Measurements from ENCODE around the gene RNF151.
A peak's percentile ranks its signal among the peaks of the same experiment; 100 is the strongest.
"Not testable (repeated sequence)": the region's sequence is repeated elsewhere in the genome, so short reads cannot be mapped to it uniquely, and the experiment has no call there.

RNF151 gene

DNA sequence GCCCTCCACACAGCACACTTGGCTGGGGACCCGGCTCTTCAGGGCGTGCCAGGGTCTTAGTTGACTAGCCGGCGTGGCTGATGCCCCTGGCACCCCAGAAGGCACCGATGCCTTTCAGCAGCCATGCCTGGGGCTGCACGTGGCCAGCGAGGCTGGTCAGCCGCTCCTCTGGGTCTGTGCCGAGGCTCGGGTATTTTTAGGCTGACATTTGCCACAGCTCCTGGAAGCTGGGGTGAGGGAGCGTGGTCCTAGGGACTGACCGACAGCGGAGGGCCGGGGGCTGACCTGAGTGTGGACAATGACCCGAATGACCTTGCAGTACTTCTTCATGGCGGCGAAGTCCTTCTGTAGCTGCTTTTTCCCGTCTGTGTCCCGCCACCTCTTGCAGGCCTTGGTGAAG lies 16.1 kb upstream of the RNF151 start:
- H3K27me3 ChIP-seq, result peaks cover 0 to 11% of the 10 kb centered on the region in 2 donors
- peaks cover 0 to 7% (median 1%) of the 10 kb centered on the region in 4 donors for H3K4me1 ChIP-seq
- H3K4me3 ChIP-seq, result no peak overlapping the region
- H3K36me3 ChIP-seq, result no peaks in the 10 kb centered on the region
- DNase-seq, result peak in 1 of 2 donors; percentile 60
- TF ChIP-seq, protein P1, sequence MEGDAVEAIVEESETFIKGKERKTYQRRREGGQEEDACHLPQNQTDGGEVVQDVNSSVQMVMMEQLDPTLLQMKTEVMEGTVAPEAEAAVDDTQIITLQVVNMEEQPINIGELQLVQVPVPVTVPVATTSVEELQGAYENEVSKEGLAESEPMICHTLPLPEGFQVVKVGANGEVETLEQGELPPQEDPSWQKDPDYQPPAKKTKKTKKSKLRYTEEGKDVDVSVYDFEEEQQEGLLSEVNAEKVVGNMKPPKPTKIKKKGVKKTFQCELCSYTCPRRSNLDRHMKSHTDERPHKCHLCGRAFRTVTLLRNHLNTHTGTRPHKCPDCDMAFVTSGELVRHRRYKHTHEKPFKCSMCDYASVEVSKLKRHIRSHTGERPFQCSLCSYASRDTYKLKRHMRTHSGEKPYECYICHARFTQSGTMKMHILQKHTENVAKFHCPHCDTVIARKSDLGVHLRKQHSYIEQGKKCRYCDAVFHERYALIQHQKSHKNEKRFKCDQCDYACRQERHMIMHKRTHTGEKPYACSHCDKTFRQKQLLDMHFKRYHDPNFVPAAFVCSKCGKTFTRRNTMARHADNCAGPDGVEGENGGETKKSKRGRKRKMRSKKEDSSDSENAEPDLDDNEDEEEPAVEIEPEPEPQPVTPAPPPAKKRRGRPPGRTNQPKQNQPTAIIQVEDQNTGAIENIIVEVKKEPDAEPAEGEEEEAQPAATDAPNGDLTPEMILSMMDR (IDR thresholded peaks at IDR 0.05), result no peak
- no peak overlapping the region for H3K27ac ChIP-seq
- H3K9me3 ChIP-seq, result no peaks in the 10 kb centered on the region
- intact Hi-C loops (cut with DNase I; ENCODE audit: low total_unique reads), result no loop called here

DNA sequence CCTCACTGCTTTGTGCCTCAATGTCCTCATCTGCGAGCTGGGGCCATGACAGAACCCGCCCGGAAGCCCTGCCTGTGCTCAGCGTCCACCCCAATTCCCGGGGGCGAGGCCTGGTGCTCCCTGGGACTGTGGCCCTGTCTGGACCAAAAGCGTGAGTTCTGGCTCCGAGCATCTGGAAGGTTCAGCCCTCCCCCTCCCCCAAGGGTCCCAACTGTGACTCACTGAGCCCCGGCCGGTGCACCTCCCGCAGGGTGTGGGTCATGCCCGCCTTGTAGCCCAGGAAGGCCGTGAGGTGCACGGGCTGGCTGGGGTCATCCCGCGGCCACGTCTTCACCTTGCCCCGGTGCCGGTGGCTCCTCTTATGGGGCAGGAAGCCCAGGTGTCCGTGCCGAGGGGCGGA lies 12.9 kb upstream of the RNF151 start:
- Histone ChIP-seq H3K9me3 (no peaks in the 10 kb centered on the region), H3K36me3 (no peaks in the 10 kb centered on the region), H3K4me1 (peaks cover 0 to 7% (median 2%) of the 10 kb centered on the region in 4 donors), H3K4me3 (no peak overlapping the region), H3K27ac (no peak overlapping the region), H3K27me3 (peaks cover 0 to 11% of the 10 kb centered on the region in 2 donors)
- TF ChIP-seq, protein P1 (IDR thresholded peaks at IDR 0.05), result no peak
- DNase-seq, result no peak
- intact Hi-C loops (cut with DNase I; ENCODE audit: low total_unique reads), result no loop called here

DNA sequence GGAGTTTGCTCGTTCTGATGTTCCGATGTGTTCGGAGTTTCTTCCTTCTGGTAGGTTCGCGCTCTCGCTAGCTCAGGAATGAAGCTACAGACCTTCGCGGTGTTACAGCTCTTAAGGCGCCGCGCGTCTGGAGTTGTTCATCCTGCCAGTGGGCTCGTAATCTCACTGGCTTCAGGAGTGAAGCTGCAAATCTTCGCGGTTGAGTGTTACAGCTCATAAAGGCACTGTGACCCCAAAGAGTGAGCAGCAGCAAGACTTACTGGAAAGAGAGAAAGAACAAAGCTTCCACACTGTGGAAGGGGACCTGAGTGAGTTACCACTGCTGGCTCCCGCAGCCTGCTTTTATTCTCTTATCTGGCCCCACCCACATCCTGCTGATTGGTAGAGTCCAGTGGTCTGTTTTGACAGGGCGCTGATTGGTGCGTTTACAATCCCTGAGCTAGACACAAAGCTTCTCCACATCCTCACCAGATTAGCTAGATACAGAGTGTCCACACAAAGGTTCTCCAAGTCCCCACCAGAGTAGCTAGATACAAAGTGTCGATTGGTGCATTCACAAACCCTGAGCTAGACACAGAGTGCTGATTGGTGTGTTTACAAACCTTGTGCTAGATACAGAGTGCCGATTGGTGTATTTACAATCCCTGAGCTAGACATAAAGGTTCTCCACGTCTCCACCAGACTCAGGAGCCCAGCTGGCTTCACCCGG lies 9.1 kb upstream of the RNF151 start:
- peaks cover 0 to 20% (median 16%) of the 10 kb centered on the region in 4 donors for H3K4me1 ChIP-seq
- H3K4me3 ChIP-seq; DNase-seq; intact Hi-C loops (cut with DNase I; ENCODE audit: low total_unique reads); H3K27ac ChIP-seq; H3K9me3 ChIP-seq: not testable (repeated sequence)
- peaks cover 0 to 11% of the 10 kb centered on the region in 2 donors for H3K27me3 ChIP-seq
- H3K36me3 ChIP-seq, result peaks cover 16 to 21% (median 19%) of the 10 kb centered on the region in 3 donors

DNA sequence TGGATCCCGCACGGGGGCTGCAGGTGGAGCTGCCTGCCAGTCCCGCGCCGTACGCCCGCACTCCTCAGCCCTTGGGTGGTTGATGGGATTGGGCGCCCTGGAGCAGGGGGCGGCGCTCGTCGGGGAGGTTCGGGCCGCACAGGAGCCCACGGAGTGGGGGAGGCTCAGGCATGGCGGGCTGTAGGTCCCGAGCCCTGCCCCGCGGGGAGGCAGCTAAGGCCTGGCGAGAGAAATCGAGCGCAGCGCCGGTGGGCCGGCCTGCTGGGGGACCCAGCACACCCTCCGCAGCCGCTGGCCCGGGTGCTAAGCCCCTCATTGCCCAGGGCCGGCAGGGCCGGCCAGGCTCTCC lies 8.5 kb upstream of the RNF151 start:
- DNase-seq; H3K27ac ChIP-seq; H3K4me3 ChIP-seq; H3K9me3 ChIP-seq; intact Hi-C loops (cut with DNase I; ENCODE audit: low total_unique reads): not testable (repeated sequence)
- Histone ChIP-seq H3K4me1 (peaks cover 0 to 20% (median 16%) of the 10 kb centered on the region in 4 donors), H3K36me3 (peaks cover 21 to 26% (median 24%) of the 10 kb centered on the region in 3 donors), H3K27me3 (peaks cover 0 to 11% of the 10 kb centered on the region in 2 donors)

DNA sequence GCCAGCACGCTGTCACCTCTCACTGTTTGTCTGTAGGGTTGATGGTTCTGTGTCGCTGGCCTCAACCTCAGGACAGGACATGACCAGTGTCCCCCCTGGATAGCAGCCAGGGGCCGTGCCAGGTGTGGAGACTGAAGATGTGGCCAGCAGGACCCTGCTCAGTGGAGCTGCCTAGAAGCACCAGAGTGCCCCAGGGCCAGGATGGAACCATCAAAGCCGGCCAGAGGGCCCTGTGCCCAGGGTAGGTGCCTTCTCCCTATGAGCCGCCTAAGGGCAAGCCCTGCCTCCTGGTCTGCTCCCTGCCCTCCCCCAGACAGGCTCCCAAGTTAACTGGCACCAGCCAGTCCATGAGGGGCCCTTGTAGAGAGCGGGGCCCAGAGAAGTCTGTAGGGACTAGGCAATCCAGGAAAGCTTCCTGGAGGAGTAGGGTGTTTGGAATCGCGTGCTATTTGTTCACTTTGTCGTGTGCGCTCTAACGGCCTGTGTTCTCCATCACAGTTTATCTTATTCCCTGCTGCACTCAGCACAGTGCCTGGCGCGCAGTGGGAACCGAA lies 7.9 kb upstream of the RNF151 start:
- peaks cover 28 to 32% (median 31%) of the 10 kb centered on the region in 3 donors for H3K36me3 ChIP-seq
- H3K4me1 ChIP-seq, result peaks cover 0 to 27% (median 18%) of the 10 kb centered on the region in 4 donors
- peak overlapping the region; percentile 85 to 92 for H3K27ac ChIP-seq
- H3K27me3 ChIP-seq, result peaks cover 0 to 11% of the 10 kb centered on the region in 2 donors
- peak overlapping the region; percentile 80 to 83 for H3K4me3 ChIP-seq
- TF ChIP-seq, protein P1 (IDR thresholded peaks at IDR 0.05), result no peak
- intact Hi-C loops (cut with DNase I; ENCODE audit: low total_unique reads), result no loop called here
- no peaks in the 10 kb centered on the region for H3K9me3 ChIP-seq
- DNase-seq, result no peak

DNA sequence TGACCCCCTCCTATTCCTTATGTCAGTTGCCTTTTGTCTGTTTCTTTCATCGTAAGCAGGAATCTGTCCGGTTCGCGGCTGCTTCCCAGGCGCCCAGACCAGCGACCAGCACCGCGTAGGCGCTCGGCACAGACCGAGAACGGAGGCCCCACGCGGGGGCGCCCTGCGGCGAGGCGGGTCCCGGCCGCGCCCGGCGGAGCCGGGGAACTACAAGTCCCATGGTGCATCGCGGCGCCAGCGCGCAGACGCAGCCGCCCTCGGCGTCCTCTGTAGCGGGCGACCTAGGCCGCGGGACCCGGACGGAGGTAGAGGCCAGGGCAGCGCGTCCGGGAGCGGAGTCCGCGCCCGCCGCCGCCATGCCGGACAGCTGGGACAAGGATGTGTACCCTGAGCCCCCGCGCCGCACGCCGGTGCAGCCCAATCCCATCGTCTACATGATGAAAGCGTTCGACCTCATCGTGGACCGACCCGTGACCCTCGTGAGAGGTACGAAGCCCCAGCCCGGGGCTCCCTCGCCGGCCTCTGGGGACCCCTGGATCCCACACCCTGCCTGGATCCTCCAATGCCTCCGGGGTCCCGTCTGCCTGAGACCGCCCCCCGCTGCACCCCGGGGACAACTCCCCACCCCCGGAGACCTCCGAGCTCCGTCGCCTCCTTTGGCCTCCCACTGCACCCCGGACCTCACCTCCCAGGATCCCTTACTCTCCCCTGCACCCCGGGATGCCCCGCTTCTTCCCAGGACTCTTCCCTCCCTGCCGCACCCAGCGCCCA lies 7.2 kb upstream of the RNF151 start, which contains the start of gene NDUFB10:
Gene NDUFB10, plus strand, starts transcription at position 270 of the 771 bp plus-strand sequence. Its CDS starts 87 bp downstream, at position 357.
- DNase-seq, result peak; percentile 89 to 95
- intact Hi-C loops (cut with DNase I; ENCODE audit: low total_unique reads), result no loop called here
- H3K36me3 ChIP-seq, result peaks cover 28 to 34% (median 32%) of the 10 kb centered on the region in 3 donors
- peaks cover 0 to 32% (median 21%) of the 10 kb centered on the region in 4 donors for H3K4me1 ChIP-seq
- peak within 1 kb of the TSS; percentile 85 to 92 for H3K27ac ChIP-seq
- TF ChIP-seq, protein P1 (IDR thresholded peaks at IDR 0.05), result peak; percentile 51 to 60
- H3K27me3 ChIP-seq, result peaks cover 0 to 5% of the 10 kb centered on the region in 2 donors
- no peaks in the 10 kb centered on the region for H3K9me3 ChIP-seq
- peak within 1 kb of the TSS; percentile 80 to 83 for H3K4me3 ChIP-seq

Measured in tibial artery (tissue), 4 donors.